ENCODE data around the gene SLFN12. TPM values are rescaled to one million over a fixed set of nuclear protein-coding genes. Genes with fewer than 3 reads are reported as not detected.

The SLFN12 gene
- total RNA-seq, 1 experiment from 2014 or later, result 14.5 TPM

DNA sequence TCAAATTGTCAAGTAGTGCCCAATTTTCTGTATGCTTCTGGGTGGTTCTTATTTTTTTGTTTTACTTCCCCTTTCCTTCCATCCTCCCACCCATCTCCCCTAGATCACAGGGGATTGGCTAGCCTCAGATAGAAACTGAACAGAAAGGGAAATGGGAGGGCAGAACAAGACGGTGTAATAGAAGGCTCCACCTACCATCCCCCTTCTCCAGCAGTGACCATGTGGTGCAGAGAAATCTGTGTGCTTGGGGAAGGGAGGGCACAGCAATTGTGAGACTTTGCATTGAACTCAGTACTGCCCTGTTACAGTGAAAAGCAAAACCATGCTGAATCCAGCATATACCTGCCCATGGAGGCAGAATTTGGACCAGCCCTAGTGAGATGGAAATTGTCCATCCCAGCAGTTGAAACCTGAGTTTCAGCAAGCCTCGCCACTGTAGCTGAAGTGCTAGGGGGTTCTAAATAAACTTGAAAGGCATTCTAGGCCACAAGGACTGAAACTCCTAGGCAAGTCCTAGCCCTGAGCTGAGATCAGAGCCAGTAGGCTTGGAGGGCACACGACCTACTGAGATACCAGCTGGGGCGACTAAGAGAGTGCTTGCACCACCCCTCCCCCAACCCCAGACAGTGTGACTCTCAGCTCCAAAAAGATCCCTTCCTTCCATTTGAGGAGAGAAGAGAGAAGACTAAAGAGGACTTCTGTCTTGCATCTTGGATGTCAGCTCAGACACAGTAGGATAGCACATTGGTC, 64.0 kb downstream of the SLFN12 start:
- H3T11ph ChIP-seq (ENCODE audit: low read length), result no peak overlapping the region
- no peaks in the 10 kb centered on the region for H3K79me2 ChIP-seq (ENCODE audit: insufficient read depth, low read length)
- H2AK5ac ChIP-seq (ENCODE audit: insufficient read length, low read length), result no peak overlapping the region
- peaks cover 3 to 9% of the 10 kb centered on the region in 2 experiments; a peak in 4 of 5 replicates for H3K9me3 Mint-ChIP-seq
- H4K20me1 ChIP-seq (ENCODE audit: control insufficient read depth, insufficient read depth, insufficient read length), result no peaks in the 10 kb centered on the region
- H2BK12ac ChIP-seq (ENCODE audit: insufficient read length, low read depth, low read length), result no peak overlapping the region
- H3K27ac Mint-ChIP-seq, result no peak overlapping the region
- H3K23me2 ChIP-seq (ENCODE audit: insufficient read length, low read depth, low read length, poor library complexity, severe bottlenecking), result peaks cover under 1% of the 10 kb centered on the region
- no peaks in the 10 kb centered on the region; a peak in 1 of 7 replicates for H3K36me3 Mint-ChIP-seq (ENCODE audit: insufficient read depth in 1 of 3, low read depth in 3 of 3)
- H3K9me3 ChIP-seq (ENCODE audit: control insufficient read depth, low read depth, low read length), result no peaks in the 10 kb centered on the region
- no peak overlapping the region for H2BK20ac ChIP-seq (ENCODE audit: low read depth, low read length, poor library complexity, severe bottlenecking)
- H3K27me3 Mint-ChIP-seq (ENCODE audit: low read depth), result peaks cover 74% of the 10 kb centered on the region
- H4K5ac ChIP-seq (ENCODE audit: insufficient read length, low read depth, low read length), result no peak overlapping the region
- no peak overlapping the region for H3K4me3 Mint-ChIP-seq
- H2BK15ac ChIP-seq (ENCODE audit: low read depth, low read length), result no peak overlapping the region
- no peak overlapping the region for H3K56ac ChIP-seq (ENCODE audit: insufficient read length, low read depth, low read length)
- H3K79me1 ChIP-seq (ENCODE audit: insufficient read depth, low read depth, low read length, poor library complexity, severe bottlenecking), result no peaks in the 10 kb centered on the region
- H3K27me3 ChIP-seq (ENCODE audit: insufficient read depth, low read length), result peaks cover 15% of the 10 kb centered on the region; the same call in 1 of the 2 replicates
- H2BK120ac ChIP-seq (ENCODE audit: low read depth, low read length, poor library complexity, severe bottlenecking), result no peak overlapping the region
- no peak overlapping the region for H3K4ac ChIP-seq (ENCODE audit: low read depth, low read length)
- H2BK5ac ChIP-seq (ENCODE audit: insufficient read length, low read length), result no peak overlapping the region
- TF ChIP-seq, protein P1, sequence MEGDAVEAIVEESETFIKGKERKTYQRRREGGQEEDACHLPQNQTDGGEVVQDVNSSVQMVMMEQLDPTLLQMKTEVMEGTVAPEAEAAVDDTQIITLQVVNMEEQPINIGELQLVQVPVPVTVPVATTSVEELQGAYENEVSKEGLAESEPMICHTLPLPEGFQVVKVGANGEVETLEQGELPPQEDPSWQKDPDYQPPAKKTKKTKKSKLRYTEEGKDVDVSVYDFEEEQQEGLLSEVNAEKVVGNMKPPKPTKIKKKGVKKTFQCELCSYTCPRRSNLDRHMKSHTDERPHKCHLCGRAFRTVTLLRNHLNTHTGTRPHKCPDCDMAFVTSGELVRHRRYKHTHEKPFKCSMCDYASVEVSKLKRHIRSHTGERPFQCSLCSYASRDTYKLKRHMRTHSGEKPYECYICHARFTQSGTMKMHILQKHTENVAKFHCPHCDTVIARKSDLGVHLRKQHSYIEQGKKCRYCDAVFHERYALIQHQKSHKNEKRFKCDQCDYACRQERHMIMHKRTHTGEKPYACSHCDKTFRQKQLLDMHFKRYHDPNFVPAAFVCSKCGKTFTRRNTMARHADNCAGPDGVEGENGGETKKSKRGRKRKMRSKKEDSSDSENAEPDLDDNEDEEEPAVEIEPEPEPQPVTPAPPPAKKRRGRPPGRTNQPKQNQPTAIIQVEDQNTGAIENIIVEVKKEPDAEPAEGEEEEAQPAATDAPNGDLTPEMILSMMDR (conservative IDR thresholded peaks at IDR 0.05), result no peak
- H3K4me1 Mint-ChIP-seq, result peaks cover 9 to 10% of the 10 kb centered on the region in 2 experiments
- no peak overlapping the region for H3K23ac ChIP-seq (ENCODE audit: insufficient read length, low read depth, low read length)
- WGBS (ENCODE audit: extremely low coverage, insufficient read length, low lambda C conversion rate), result no CpG with 5 or more reads among the region's 4 CpGs
- no peak overlapping the region for H3K18ac ChIP-seq (ENCODE audit: insufficient read length, low read depth, low read length)
- peak; percentile 43 for DNase-seq
- H3K9ac ChIP-seq (ENCODE audit: extremely low read depth, insufficient read length, low read length), result no peak overlapping the region
- H3K27ac ChIP-seq (ENCODE audit: insufficient read length, low read depth, low read length), result no peak overlapping the region
- no peak overlapping the region for H2AFZ ChIP-seq (ENCODE audit: low read length)
- H3K4me2 ChIP-seq (ENCODE audit: insufficient read depth, insufficient read length, low read length), result no peak overlapping the region
- peaks cover 7% of the 10 kb centered on the region; the same call in 1 of the 2 replicates for H3K4me1 ChIP-seq (ENCODE audit: insufficient read depth, low read length)
- H4K8ac ChIP-seq (replicated peaks; ENCODE audit: insufficient read length, low read depth, low read length), result no peak overlapping the region
- H3K14ac ChIP-seq (ENCODE audit: insufficient read depth, low read length), result no peak overlapping the region
- H4K91ac ChIP-seq (ENCODE audit: insufficient read length, low read depth, low read length), result no peak overlapping the region

All from H9 (cell line).